Right ventricle myocardium superior (tissue), 1 donor: ENCODE results near the gene C20orf173. TPM values are rescaled to one million over a fixed set of nuclear protein-coding genes. Genes with fewer than 3 reads are reported as not detected.

Source experiments
- ATAC-seq: fragments of 200-7000 bp; cut with Tn5 transposase; one replicate; pipeline ENCODE4 v1.9.1; 2020; ENCODE audit warnings: mild to moderate bottlenecking; ENCODE audit not compliant: poor library complexity
- DNase-seq: peaks from one replicate; pipeline ENCODE4 v3.0.0-alpha.2; 2020
- intact Hi-C: fragments of 100-400 bp; cut with DNase I; formaldehyde crosslinking; loops from one replicate; pipeline ENCODE4 v1.11.2; 2022
- total RNA-seq: library from RNA; stranded (reverse); fragmentation: NEBNext Ultra II Directional; extraction: Animal tissue kit (Norgen Biotek cat#: 25700); gene quantifications from one replicate; pipeline ENCODE4 v1.2.1, GENCODE V29; 2021
- donor health status: DM: no; HTN: yes; CAD: no; lungs with severe emphysema.

Gene C20orf173
- total RNA-seq, 1 donor from 2014 or later: not detected

DNA sequence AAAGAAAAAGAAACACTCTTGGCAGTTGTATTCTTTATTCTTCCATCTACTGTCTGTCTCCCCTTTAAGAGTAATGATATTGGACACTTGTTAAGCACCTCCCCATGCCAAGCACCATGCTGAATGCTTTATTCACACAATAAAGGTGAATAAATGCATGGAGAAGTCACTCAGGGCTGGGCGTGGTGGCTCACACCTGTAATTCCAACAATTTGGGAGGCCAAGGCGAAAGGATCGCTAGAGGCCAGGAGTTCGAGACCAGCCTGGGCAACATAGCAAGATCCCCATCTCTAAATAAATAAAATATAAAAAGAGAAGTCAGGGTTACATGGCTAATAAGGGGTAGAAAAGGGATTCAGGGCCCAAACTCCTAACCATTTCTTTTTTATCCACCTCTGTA is 42.0 kb downstream of the C20orf173 start:
- intact Hi-C loops: no loop called here
- no peak for ATAC-seq

DNA sequence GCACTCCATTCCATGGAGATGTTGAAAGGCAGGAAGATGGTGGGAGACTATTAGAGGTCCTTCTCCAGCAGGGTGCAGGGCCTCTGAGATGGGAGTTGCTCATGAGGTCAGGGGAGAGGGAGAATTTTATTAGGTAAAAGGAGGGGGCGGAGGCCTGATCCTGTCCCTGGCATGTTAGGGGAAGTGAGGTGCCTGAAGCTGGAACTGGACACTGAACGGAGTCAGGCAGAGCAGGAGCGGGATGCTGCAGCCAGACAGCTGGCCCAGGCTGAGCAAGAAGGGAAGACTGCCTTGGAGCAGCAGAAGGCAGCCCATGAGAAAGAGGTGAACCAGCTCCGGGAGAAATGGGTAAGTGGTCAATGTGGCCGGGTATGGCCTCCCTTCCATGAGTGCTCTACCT is 49.7 kb downstream of the C20orf173 start:
- DNase-seq (no peak), ATAC-seq (no peak)
- intact Hi-C loops: no loop called here

More for the DNA sequence above, 42.0 kb downstream of the C20orf173 start:
- no peak for DNase-seq

GRCh38 chr20:35478804-35479472 is 50.5 kb downstream of the C20orf173 start:
- DNase-seq (no peak), ATAC-seq (no peak)
- intact Hi-C loops: no loop called here

Other genes with a start within 250 kb of the C20orf173 start
- 30.3 TPM for gene EIF6, start 244.9 kb downstream of the C20orf173 start, total RNA-seq
- gene FAM83C, start 237.2 kb downstream of the C20orf173 start, total RNA-seq: not detected
- gene UQCC1, start 117.7 kb downstream of the C20orf173 start, total RNA-seq: 155 TPM
- gene GDF5, start 91.4 kb downstream of the C20orf173 start, total RNA-seq: 0.08 TPM
- gene CEP250, start 74.1 kb downstream of the C20orf173 start, total RNA-seq: 12.3 TPM
- 90.7 TPM for gene ERGIC3, start 12.4 kb upstream of the C20orf173 start, total RNA-seq
- 2.3 TPM for gene SPAG4, start 86.2 kb upstream of the C20orf173 start, total RNA-seq
- 60.6 TPM for gene CPNE1, start 135.2 kb upstream of the C20orf173 start, total RNA-seq
- 45.3 TPM for gene RBM12, start 135.2 kb upstream of the C20orf173 start, total RNA-seq
- 53.2 TPM for gene NFS1, start 169.7 kb upstream of the C20orf173 start, total RNA-seq
- 198 TPM for gene ROMO1, start 169.8 kb upstream of the C20orf173 start, total RNA-seq
- 134 TPM for gene RBM39, start 212.6 kb upstream of the C20orf173 start, total RNA-seq
- gene PHF20, start 242.4 kb upstream of the C20orf173 start, total RNA-seq: 37.2 TPM